MCF 10A (cell line): ENCODE data around the gene ARHGAP22. TPM values are rescaled to one million over a fixed set of nuclear protein-coding genes. Genes with fewer than 3 reads are reported as not detected.

Experiments used
- BruUV-seq: library from RNA; stranded (reverse); fragments of 400-500 nt; replicated peaks from 2 replicates; lab custom pipeline; 2021; lab: Mats Ljungman, UMichigan
- CTCF ChIA-PET: fragments of 300-600 bp; sonication (Branson Sonifier 250); formaldehyde crosslinking; extraction: SDS; loops from one replicate; lab custom pipeline; 2021; ENCODE audit warnings: antibody characterized with exemption, inconsistent platforms; lab: Yijun Ruan, JAX
- POLR2A ChIA-PET: fragments of 300-600, 350-650 bp; sonication (Branson Sonifier 250); formaldehyde crosslinking; extraction: SDS; loops from one replicate; lab custom pipeline; 2020; ENCODE audit warnings: antibody characterized with exemption, inconsistent platforms; lab: Yijun Ruan, JAX
- DNase-seq: peaks from one replicate; pipeline ENCODE4 v3.0.0-alpha.2; 2018; ENCODE audit not compliant: unreplicated experiment
- H3K27ac Mint-ChIP-seq: one replicate; pipeline ENCODE4 v1.8.0; 2022; ENCODE audit warnings: mild to moderate bottlenecking, low read depth, mixed read lengths; ENCODE audit not compliant: unreplicated experiment
- H3K27me3 Mint-ChIP-seq: one replicate; pipeline ENCODE4 v1.8.0; 2022; ENCODE audit warnings: mixed read lengths; ENCODE audit not compliant: insufficient read depth, unreplicated experiment
- H3K36me3 Mint-ChIP-seq: one replicate; pipeline ENCODE4 v1.8.0; 2022; ENCODE audit warnings: mild to moderate bottlenecking, moderate library complexity, mixed read lengths; ENCODE audit not compliant: insufficient read depth, unreplicated experiment
- H3K4me1 Mint-ChIP-seq: one replicate; pipeline ENCODE4 v1.8.0; 2022; ENCODE audit warnings: mixed read lengths; ENCODE audit not compliant: insufficient read depth, unreplicated experiment
- H3K4me3 Mint-ChIP-seq: one replicate; pipeline ENCODE4 v1.8.0; 2022; ENCODE audit warnings: mild to moderate bottlenecking, moderate library complexity, mixed read lengths; ENCODE audit not compliant: unreplicated experiment
- H3K9me3 Mint-ChIP-seq: one replicate; pipeline ENCODE4 v1.8.0; 2022; ENCODE audit warnings: mixed read lengths; ENCODE audit not compliant: unreplicated experiment
- intact Hi-C: fragments of 100-400 bp; cut with micrococcal nuclease; formaldehyde crosslinking; loops from 2 replicates; pipeline ENCODE4 v1.14.1; 2022
- total RNA-seq: library from RNA; stranded (reverse); gene quantifications from 2 replicates; pipeline ENCODE4 v1.2.3, GENCODE V29; 2022
- TF ChIP-seq, protein P1 (sequence below): fragments of 200-600 bp; IDR thresholded peaks from one replicate; pipeline ENCODE4 v1.8.0; 2022; ENCODE audit warnings: antibody characterized with exemption, mild to moderate bottlenecking; ENCODE audit not compliant: unreplicated experiment

ARHGAP22 gene
- total RNA-seq, 1 experiment from 2014 or later, result 6.3 TPM

DNA sequence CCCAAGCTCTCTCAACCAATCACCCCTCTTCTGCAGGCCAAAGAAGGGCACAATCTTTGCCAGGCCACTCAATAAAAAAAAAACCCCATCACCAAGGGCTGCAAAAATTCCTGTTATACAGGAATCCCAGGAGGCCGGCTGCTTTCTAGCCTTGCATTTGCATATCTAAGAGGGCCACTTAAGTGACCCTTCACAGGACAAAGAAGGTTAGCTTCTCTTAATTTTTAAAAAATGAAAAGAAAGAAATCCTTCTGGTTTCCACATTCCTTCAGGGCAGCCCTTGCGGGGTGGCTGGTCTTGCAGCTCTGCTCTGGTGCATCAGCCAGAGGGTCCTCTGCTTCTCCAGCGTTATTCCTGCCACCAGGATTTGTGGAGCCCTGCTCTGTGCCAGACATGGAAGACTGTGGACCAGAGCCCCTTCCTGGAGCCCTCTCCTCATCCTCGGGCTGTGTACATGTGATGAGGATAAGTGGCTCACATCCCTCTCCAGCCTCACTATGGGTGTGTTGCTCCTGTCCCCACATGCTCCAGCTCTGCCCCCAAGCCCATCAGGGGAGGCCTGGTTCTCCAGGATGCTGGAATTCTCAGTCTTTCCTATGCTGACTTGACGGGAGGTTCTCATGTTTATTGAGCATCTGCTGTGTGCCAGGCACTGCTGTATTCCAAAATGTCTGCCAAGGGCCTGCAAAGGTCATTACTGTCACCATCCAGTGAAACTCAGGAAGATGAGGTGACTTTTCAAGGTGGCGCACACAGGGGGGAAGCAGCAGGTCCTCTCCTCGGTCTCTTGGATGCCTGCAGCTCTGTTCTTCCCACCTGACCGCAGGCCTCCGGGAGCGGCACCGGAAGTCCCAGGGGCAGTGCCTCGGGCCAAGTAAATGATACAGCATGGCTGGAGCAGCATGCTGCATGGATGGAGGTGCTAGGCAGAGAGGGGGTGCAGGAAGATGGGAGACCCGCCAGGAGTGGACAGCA is 67.7 kb downstream of the ARHGAP22 start:
- Mint-ChIP-seq H3K4me1 (no peaks in the 10 kb centered on the region), H3K36me3 (no peaks in the 10 kb centered on the region), H3K27me3 (no peaks in the 10 kb centered on the region), H3K27ac (no peak overlapping the region), H3K9me3 (no peaks in the 10 kb centered on the region), H3K4me3 (no peak overlapping the region)
- no peak for DNase-seq
- TF ChIP-seq, protein P1, sequence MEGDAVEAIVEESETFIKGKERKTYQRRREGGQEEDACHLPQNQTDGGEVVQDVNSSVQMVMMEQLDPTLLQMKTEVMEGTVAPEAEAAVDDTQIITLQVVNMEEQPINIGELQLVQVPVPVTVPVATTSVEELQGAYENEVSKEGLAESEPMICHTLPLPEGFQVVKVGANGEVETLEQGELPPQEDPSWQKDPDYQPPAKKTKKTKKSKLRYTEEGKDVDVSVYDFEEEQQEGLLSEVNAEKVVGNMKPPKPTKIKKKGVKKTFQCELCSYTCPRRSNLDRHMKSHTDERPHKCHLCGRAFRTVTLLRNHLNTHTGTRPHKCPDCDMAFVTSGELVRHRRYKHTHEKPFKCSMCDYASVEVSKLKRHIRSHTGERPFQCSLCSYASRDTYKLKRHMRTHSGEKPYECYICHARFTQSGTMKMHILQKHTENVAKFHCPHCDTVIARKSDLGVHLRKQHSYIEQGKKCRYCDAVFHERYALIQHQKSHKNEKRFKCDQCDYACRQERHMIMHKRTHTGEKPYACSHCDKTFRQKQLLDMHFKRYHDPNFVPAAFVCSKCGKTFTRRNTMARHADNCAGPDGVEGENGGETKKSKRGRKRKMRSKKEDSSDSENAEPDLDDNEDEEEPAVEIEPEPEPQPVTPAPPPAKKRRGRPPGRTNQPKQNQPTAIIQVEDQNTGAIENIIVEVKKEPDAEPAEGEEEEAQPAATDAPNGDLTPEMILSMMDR, result no peak
- CTCF ChIA-PET, result interaction anchor here (0.7 to 3.0 kb wide), 4 partner anchors 9 to 121 kb away, joined by 3 to 15 read pairs (median 5); no protein-coding TSS in a partner anchor
- intact Hi-C loops, result no loop called here
- no TSS peak for BruUV-seq
- POLR2A ChIA-PET, result no interaction called here

GRCh38 chr10:48536156-48536500 is 68.7 kb downstream of the ARHGAP22 start:
- TF ChIP-seq, protein P1, result no peak
- DNase-seq, result no peak
- H3K9me3 Mint-ChIP-seq, result no peaks in the 10 kb centered on the region
- H3K36me3 Mint-ChIP-seq, result no peaks in the 10 kb centered on the region
- H3K4me3 Mint-ChIP-seq, result no peak overlapping the region
- POLR2A ChIA-PET, result no interaction called here
- no peaks in the 10 kb centered on the region for H3K27me3 Mint-ChIP-seq
- no peak overlapping the region for H3K27ac Mint-ChIP-seq
- no TSS peak for BruUV-seq
- intact Hi-C loops, result no loop called here
- no peaks in the 10 kb centered on the region for H3K4me1 Mint-ChIP-seq
- CTCF ChIA-PET, result interaction anchor here (0.5 to 3.0 kb wide), 3 partner anchors 16 to 120 kb away, joined by 4 to 15 read pairs (median 6); no protein-coding TSS in a partner anchor

GRCh38 chr10:48535416-48536155 is 69.3 kb downstream of the ARHGAP22 start:
- CTCF ChIA-PET, result interaction anchor here (1.2 to 3.3 kb wide), 3 partner anchors 17 to 121 kb away, joined by 5 to 28 read pairs (median 6); no protein-coding TSS in a partner anchor
- BruUV-seq, result no TSS peak
- Mint-ChIP-seq H3K27ac (no peak overlapping the region), H3K27me3 (no peaks in the 10 kb centered on the region), H3K4me1 (no peaks in the 10 kb centered on the region), H3K9me3 (no peaks in the 10 kb centered on the region), H3K4me3 (no peak overlapping the region), H3K36me3 (no peaks in the 10 kb centered on the region)
- intact Hi-C loops, result no loop called here
- DNase-seq, result no peak
- TF ChIP-seq, protein P1, result no peak
- POLR2A ChIA-PET, result no interaction called here
